K562 (cell line): ENCODE data around the gene ANKRD10. TPM values are rescaled to one million over a fixed set of nuclear protein-coding genes. Genes with fewer than 3 reads are reported as not detected.

Experiments
- ATAC-seq: fragments of 200-7000 bp; cut with Tn5 transposase; 3 replicates; pipeline ENCODE4 v1.9.1; 2020; ENCODE audit warnings: moderate library complexity
- BruUV-seq: library from RNA; stranded (reverse); fragments of 400-500 nt; replicated peaks from 2 replicates; lab custom pipeline; 2021; lab: Mats Ljungman, UMichigan
- CTCF ChIA-PET: fragments of 300-600 bp; formaldehyde crosslinking; extraction: SDS; loops from one replicate; lab custom pipeline; 2021; ENCODE audit warnings: low intra/inter-chr PET ratio; lab: Yijun Ruan, JAX
- POLR2A ChIA-PET: fragments of 300-600, 350-650 bp; sonication (Branson Sonifier 250); formaldehyde crosslinking; extraction: SDS; loops from one replicate; lab custom pipeline; 2021; ENCODE audit warnings: antibody characterized with exemption, inconsistent platforms; lab: Yijun Ruan, JAX
- DNase-seq, 4 experiments: peaks; one replicate each; pipeline versions ENCODE4 v3.0.0 to v3.0.0-alpha.2; 2011 to 2018; ENCODE audit warnings: low spot score in 3 of 4, mixed read lengths in 3 of 4; ENCODE audit errors: extremely low read depth in 1 of 4
- FAIRE-seq: peaks from 2 replicates; lab custom pipeline; 2011; peaks lifted over from hg19 to GRCh38; lab: Jason Lieb, UNC
- H2AFZ ChIP-seq: 2 replicates; pipeline ENCODE4 v1.6.0; 2011; ENCODE audit warnings: low read depth, low read length, control low read depth, inconsistent platforms
- H3K27ac ChIP-seq: fragments of 200-600 bp; 3 replicates; pipeline ENCODE4 v1.8.0; 2011; ENCODE audit warnings: low read depth, mild to moderate bottlenecking, control low read depth, inconsistent platforms, low read length, moderate library complexity, mixed read lengths; ENCODE audit errors: extremely low read depth
- H3K27me3 ChIP-seq, 2 experiments: fragments of 300-600 bp in 1 of 2; 2 replicates in 1 of 2; 3 replicates in 1 of 2; pipeline versions ENCODE4 v1.6.0 to v1.8.0; 2011; ENCODE audit warnings: inconsistent platforms in 2 of 2, low read length in 2 of 2, mild to moderate bottlenecking in 1 of 2, mixed read lengths in 1 of 2, moderate library complexity in 1 of 2; ENCODE audit not compliant: control insufficient read depth in 2 of 2, insufficient read depth in 2 of 2
- H3K36me3 ChIP-seq: fragments of 300-600 bp; 3 replicates; pipeline ENCODE4 v1.8.0; 2011; ENCODE audit warnings: mild to moderate bottlenecking, low read length, inconsistent platforms; ENCODE audit not compliant: control insufficient read depth, insufficient read depth
- H3K4me1 ChIP-seq, 2 experiments: fragments of 200-600 bp in 1 of 2; replicated peaks in 1 of 2; 2 replicates in 1 of 2; 3 replicates in 1 of 2; pipeline versions ENCODE4 v1.5.1 to v1.8.0; 2011; ENCODE audit warnings: inconsistent platforms in 2 of 2, low read length in 2 of 2, mild to moderate bottlenecking in 1 of 2, mixed read lengths in 1 of 2, moderate library complexity in 1 of 2; ENCODE audit not compliant: control insufficient read depth in 2 of 2, insufficient read depth in 2 of 2
- H3K4me2 ChIP-seq: 2 replicates; pipeline ENCODE4 v1.6.1; 2011; ENCODE audit warnings: low read length, control low read depth, inconsistent platforms, mixed read lengths; ENCODE audit not compliant: insufficient read depth
- H3K4me3 ChIP-seq: fragments of 200-600 bp; sonication (generic), shearing (Covaris generic); 2 replicates; pipeline ENCODE4 v1.5.1; 2016; ENCODE audit warnings: control low read depth, inconsistent platforms
- H3K79me2 ChIP-seq: fragments of 200-600 bp; 3 replicates; pipeline ENCODE4 v1.8.0; 2011; ENCODE audit warnings: low read length, inconsistent platforms; ENCODE audit not compliant: control insufficient read depth, insufficient read depth
- H3K9ac ChIP-seq, 2 experiments: 2 replicates each; pipeline versions ENCODE4 v1.6.0 to v1.6.1; 2011; ENCODE audit warnings: low read depth in 2 of 2, low read length in 2 of 2, control low read depth in 1 of 2, inconsistent platforms in 1 of 2, mild to moderate bottlenecking in 1 of 2, mixed read lengths in 1 of 2; ENCODE audit not compliant: insufficient read depth in 1 of 2
- H3K9me1 ChIP-seq: one replicate; pipeline ENCODE4 v1.6.0; 2011; ENCODE audit warnings: inconsistent platforms, mild to moderate bottlenecking, low read length, moderate library complexity; ENCODE audit not compliant: control insufficient read depth, insufficient read depth
- H3K9me3 ChIP-seq: replicated peaks from 2 replicates; pipeline ENCODE4 v1.5.1; 2011; ENCODE audit warnings: low read depth, low read length, inconsistent platforms; ENCODE audit not compliant: control insufficient read depth, insufficient read depth
- H4K20me1 ChIP-seq: replicated peaks from 2 replicates; pipeline ENCODE4 v1.6.1; 2011; ENCODE audit warnings: low read length, inconsistent platforms, mixed read lengths; ENCODE audit not compliant: control insufficient read depth, insufficient read depth
- ATF1 ChIP-seq, 2 experiments: fragments of 450-650 bp in 1 of 2; IDR thresholded peaks; 2 replicates each; pipeline ENCODE4 v1.6.1; 2016; ENCODE audit warnings: missing compliant biosample characterization in 1 of 2, missing genetic modification characterization in 1 of 2
- CEBPB ChIP-seq: fragments of 450-650 bp; IDR thresholded peaks from 2 replicates; pipeline ENCODE4 v1.6.1; 2016; ENCODE audit warnings: missing genetic modification characterization, missing compliant biosample characterization
- ESRRA ChIP-seq: fragments of 450-650 bp; IDR thresholded peaks from 2 replicates; pipeline ENCODE4 v1.6.1; 2014; ENCODE audit warnings: low read depth, mild to moderate bottlenecking, moderate library complexity, borderline replicate concordance
- HNRNPL ChIP-seq: fragments of 200-400 bp; formaldehyde crosslinking; IDR thresholded peaks from 2 replicates; pipeline ENCODE4 v1.6.1; 2017; ENCODE audit warnings: low read depth, mild to moderate bottlenecking, low read length
- KDM5B ChIP-seq: fragments of 200-600 bp; sonication (generic); IDR thresholded peaks from 2 replicates; pipeline ENCODE4 v1.6.1; 2012; ENCODE audit warnings: low read depth, mild to moderate bottlenecking, moderate library complexity, low read length, control low read depth, inconsistent platforms; ENCODE audit not compliant: insufficient replicate concordance
- MCM2 ChIP-seq: fragments of 450-650 bp; IDR thresholded peaks from 2 replicates; pipeline ENCODE4 v1.6.1; 2017; ENCODE audit warnings: low read depth, mild to moderate bottlenecking
- NCOR1 ChIP-seq: fragments of 450-650 bp; IDR thresholded peaks from 2 replicates; pipeline ENCODE4 v1.6.1; 2016; ENCODE audit warnings: mild to moderate bottlenecking, moderate library complexity
- OTX1 ChIP-seq: fragments of 450-650 bp; formaldehyde crosslinking; IDR thresholded peaks from 2 replicates; pipeline ENCODE4 v1.4.0; 2022; ENCODE audit warnings: mild to moderate bottlenecking
- RCOR1 ChIP-seq, 2 experiments: IDR thresholded peaks; 2 replicates each; pipeline ENCODE4 v1.6.1; 2012; ENCODE audit warnings: low read depth in 2 of 2, low read length in 2 of 2, borderline replicate concordance in 1 of 2, improper control_type of control experiment in 1 of 2
- TBP ChIP-seq: optimal IDR thresholded peaks from 2 replicates; pipeline ENCODE3; 2011; ENCODE audit warnings: low read depth, low read length, improper control_type of control experiment
- TCF3 ChIP-seq: sonication (generic); formaldehyde crosslinking; IDR thresholded peaks from 2 replicates; pipeline ENCODE4 v1.4.0; 2020; ENCODE audit warnings: mild to moderate bottlenecking, missing genetic modification reagents
- TEAD1 ChIP-seq, 2 experiments: fragments of 450-650 bp in 1 of 2; sonication (generic) in 1 of 2; formaldehyde crosslinking; IDR thresholded peaks; 2 replicates each; pipeline versions ENCODE4 v1.4.0 to v1.8.0; 2020 to 2022; ENCODE audit warnings: mild to moderate bottlenecking in 2 of 2, missing genetic modification reagents in 1 of 2
- YY1 ChIP-seq, 3 experiments: IDR thresholded peaks; 2 replicates each; pipeline ENCODE4 v1.6.1; 2011; ENCODE audit warnings: low read length in 2 of 3, mild to moderate bottlenecking in 2 of 3, moderate library complexity in 2 of 3, borderline replicate concordance in 1 of 3, control low read depth in 1 of 3, low read depth in 1 of 3; ENCODE audit not compliant: insufficient read depth in 3 of 3, insufficient replicate concordance in 2 of 3, control insufficient read depth in 1 of 3, insufficient read length in 1 of 3; ENCODE audit errors: extremely low read depth in 1 of 3
- ZSCAN32 ChIP-seq: fragments of 450-650 bp; formaldehyde crosslinking; IDR thresholded peaks from 2 replicates; pipeline ENCODE4 v1.4.0; 2020; ENCODE audit warnings: mild to moderate bottlenecking, moderate library complexity
- WGBS: fragments of 100-300 bp; shearing (Covaris generic); methylation state at CpG from one replicate; pipeline ENCODE4 v1.1.6; 2016; ENCODE audit warnings: low coverage, mixed read lengths; ENCODE audit not compliant: insufficient coverage; ENCODE audit errors: missing lambda C conversion rate; 5-methylcytosine and 5-hydroxymethylcytosine counted together
- in situ Hi-C: fragments of 300-500 bp; cut with MboI; formaldehyde crosslinking; loops from 4 replicates; pipeline ENCODE4 v1.15.0; 2018; ENCODE audit warnings: inconsistent platforms, mixed read lengths
- intact Hi-C: fragments of 100-400 bp; cut with micrococcal nuclease; formaldehyde crosslinking; loops from 2 replicates; pipeline ENCODE4 v1.14.2; 2022
- polyA plus RNA-seq, 8 experiments: library from polyadenylated mRNA; depleted of rRNA in 4 of 8; stranded (reverse) in 5 of 8; unstranded in 3 of 8; fragments of >200 nt; fragmentation: Nextera tagmentation in 2 of 8; fragmentation: Illumina TruSeq in 1 of 8; extraction: Ambion mirVana in 2 of 8; extraction: Trizol in 1 of 8; gene quantifications; 2 replicates each; pipeline versions ENCODE4 v1.2.1 to v1.2.3, GENCODE V29; 2011 to 2014; ENCODE audit warnings: inconsistent platforms in 1 of 8, missing spikeins in 1 of 8
- total RNA-seq, 7 experiments: library from RNA; depleted of rRNA in 6 of 7; stranded (reverse); fragments of >200 nt in 6 of 7; fragmentation: Illumina TruSeq in 2 of 7; extraction: Trizol in 2 of 7; gene quantifications; 2 replicates each; pipeline versions ENCODE4 v1.2.1 to v1.2.3, GENCODE V29; 2011 to 2021; ENCODE audit warnings: low replicate concordance in 1 of 7
- TF ChIP-seq, protein P1 (sequence below): fragments of 450-650 bp; IDR thresholded peaks from 2 replicates; pipeline ENCODE4 v1.6.1; 2017; ENCODE audit warnings: antibody characterized with exemption, mild to moderate bottlenecking
- TF ChIP-seq, protein P2 (sequence below): fragments of 450-650 bp; IDR thresholded peaks from 2 replicates; pipeline ENCODE4 v1.6.1; 2016; ENCODE audit warnings: mild to moderate bottlenecking

The ANKRD10 gene
- total and polyA plus RNA-seq, 9 of the 15 experiments (the other 6 are each of a cell fraction or from before 2014, with no cell fraction given): 21.7 to 183 (median 45.0) TPM

DNA sequence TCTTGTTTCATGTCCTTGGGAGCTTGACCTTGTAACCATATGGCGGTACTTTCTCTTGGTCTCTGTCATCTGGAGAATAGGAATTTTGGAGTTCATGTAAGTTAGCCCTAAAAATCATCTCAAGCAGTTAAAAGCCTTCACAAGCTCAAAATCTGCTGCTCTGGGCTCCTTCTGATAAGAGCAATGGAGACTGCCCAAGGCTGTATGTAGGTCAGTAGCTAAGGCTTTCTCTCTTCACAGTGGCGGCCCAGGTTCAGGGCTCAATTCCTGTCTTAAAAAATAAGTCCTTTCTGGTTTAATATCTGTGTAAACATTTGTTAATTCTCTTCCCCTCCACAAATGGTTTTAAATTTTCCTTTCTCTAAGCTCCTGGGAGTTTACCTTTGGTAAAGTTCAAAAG, 45.3 kb upstream of the ANKRD10 start:
- H3K27ac ChIP-seq: peak overlapping the region; percentile 82
- H3K79me2 ChIP-seq: no peaks in the 10 kb centered on the region
- in situ Hi-C loops (no loop called here), intact Hi-C loops (no loop called here)
- 30% methylated on average over 2 of the region's 2 CpGs for WGBS
- peak overlapping the region; percentile 18; the same call in 1 of the 2 replicates for H3K4me2 ChIP-seq
- no peaks in the 10 kb centered on the region for H3K36me3 ChIP-seq
- FAIRE-seq: no peak
- H2AFZ ChIP-seq: peak overlapping the region; percentile 82
- no peak for ATAC-seq
- H3K4me3 ChIP-seq: no peak overlapping the region
- ChIA-PET POLR2A (interaction anchor here (0.6 kb wide), 1 partner anchor 33 kb away, joined by 3 read pairs; no protein-coding TSS in a partner anchor), CTCF (no interaction called here)
- peaks cover 1 to 23% of the 10 kb centered on the region in 2 experiments; a peak in 4 of 5 replicates for H3K4me1 ChIP-seq
- no peaks in the 10 kb centered on the region for H4K20me1 ChIP-seq
- BruUV-seq: no TSS peak
- peak in 1 of 4 experiments; percentile 69 for DNase-seq
- H3K27me3 ChIP-seq: no peaks in the 10 kb centered on the region
- no peaks in the 10 kb centered on the region for H3K9me1 ChIP-seq
- H3K9me3 ChIP-seq: peaks cover 15% of the 10 kb centered on the region
- H3K9ac ChIP-seq: no peak overlapping the region
- peak; percentile 28 for TF ChIP-seq TBP
- no peak for TF ChIP-seq NCOR1
- no peak for TF ChIP-seq CEBPB (tag)
- no peak for TF ChIP-seq ZSCAN32 (CRISPR knock-in tag)
- no peak for TF ChIP-seq HNRNPL
- TF ChIP-seq TEAD1 (CRISPR knock-in tag; IDR thresholded peaks at IDR 0.05): no peak
- TF ChIP-seq, protein P1, sequence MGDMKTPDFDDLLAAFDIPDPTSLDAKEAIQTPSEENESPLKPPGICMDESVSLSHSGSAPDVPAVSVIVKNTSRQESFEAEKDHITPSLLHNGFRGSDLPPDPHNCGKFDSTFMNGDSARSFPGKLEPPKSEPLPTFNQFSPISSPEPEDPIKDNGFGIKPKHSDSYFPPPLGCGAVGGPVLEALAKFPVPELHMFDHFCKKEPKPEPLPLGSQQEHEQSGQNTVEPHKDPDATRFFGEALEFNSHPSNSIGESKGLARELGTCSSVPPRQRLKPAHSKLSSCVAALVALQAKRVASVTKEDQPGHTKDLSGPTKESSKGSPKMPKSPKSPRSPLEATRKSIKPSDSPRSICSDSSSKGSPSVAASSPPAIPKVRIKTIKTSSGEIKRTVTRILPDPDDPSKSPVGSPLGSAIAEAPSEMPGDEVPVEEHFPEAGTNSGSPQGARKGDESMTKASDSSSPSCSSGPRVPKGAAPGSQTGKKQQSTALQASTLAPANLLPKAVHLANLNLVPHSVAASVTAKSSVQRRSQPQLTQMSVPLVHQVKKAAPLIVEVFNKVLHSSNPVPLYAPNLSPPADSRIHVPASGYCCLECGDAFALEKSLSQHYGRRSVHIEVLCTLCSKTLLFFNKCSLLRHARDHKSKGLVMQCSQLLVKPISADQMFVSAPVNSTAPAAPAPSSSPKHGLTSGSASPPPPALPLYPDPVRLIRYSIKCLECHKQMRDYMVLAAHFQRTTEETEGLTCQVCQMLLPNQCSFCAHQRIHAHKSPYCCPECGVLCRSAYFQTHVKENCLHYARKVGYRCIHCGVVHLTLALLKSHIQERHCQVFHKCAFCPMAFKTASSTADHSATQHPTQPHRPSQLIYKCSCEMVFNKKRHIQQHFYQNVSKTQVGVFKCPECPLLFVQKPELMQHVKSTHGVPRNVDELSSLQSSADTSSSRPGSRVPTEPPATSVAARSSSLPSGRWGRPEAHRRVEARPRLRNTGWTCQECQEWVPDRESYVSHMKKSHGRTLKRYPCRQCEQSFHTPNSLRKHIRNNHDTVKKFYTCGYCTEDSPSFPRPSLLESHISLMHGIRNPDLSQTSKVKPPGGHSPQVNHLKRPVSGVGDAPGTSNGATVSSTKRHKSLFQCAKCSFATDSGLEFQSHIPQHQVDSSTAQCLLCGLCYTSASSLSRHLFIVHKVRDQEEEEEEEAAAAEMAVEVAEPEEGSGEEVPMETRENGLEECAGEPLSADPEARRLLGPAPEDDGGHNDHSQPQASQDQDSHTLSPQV: 0 out of 2 replicates have a peak, but pooled peaks have one; percentile 50
- no peak for TF ChIP-seq RCOR1 (IDR thresholded peaks at IDR 0.05; ENCODE audit: borderline replicate concordance in 1 of 2, low read depth in 2 of 2, low read length in 2 of 2)
- TF ChIP-seq, protein P2, sequence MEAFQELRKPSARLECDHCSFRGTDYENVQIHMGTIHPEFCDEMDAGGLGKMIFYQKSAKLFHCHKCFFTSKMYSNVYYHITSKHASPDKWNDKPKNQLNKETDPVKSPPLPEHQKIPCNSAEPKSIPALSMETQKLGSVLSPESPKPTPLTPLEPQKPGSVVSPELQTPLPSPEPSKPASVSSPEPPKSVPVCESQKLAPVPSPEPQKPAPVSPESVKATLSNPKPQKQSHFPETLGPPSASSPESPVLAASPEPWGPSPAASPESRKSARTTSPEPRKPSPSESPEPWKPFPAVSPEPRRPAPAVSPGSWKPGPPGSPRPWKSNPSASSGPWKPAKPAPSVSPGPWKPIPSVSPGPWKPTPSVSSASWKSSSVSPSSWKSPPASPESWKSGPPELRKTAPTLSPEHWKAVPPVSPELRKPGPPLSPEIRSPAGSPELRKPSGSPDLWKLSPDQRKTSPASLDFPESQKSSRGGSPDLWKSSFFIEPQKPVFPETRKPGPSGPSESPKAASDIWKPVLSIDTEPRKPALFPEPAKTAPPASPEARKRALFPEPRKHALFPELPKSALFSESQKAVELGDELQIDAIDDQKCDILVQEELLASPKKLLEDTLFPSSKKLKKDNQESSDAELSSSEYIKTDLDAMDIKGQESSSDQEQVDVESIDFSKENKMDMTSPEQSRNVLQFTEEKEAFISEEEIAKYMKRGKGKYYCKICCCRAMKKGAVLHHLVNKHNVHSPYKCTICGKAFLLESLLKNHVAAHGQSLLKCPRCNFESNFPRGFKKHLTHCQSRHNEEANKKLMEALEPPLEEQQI: no peak
- TF ChIP-seq ATF1 (CRISPR knock-in tag; IDR thresholded peaks at IDR 0.05): no peak
- TF ChIP-seq ATF1 (tag; IDR thresholded peaks at IDR 0.05): no peak
- no peak for TF ChIP-seq OTX1
- peak; percentile 42; the same call in 1 of the 2 replicates for TF ChIP-seq ESRRA
- TF ChIP-seq MCM2: no peak
- 0 out of 2 replicates have a peak, but pooled peaks have one; percentile 9 for TF ChIP-seq TCF3 (CRISPR knock-in tag)
- TF ChIP-seq YY1 (IDR thresholded peaks at IDR 0.05; ENCODE audit: borderline replicate concordance in 1 of 3, control insufficient read depth in 1 of 3, extremely low read depth in 1 of 3, insufficient read depth in 3 of 3, insufficient read length in 1 of 3, insufficient replicate concordance in 2 of 3, low read depth in 1 of 3, low read length in 2 of 3): peak in 1 of 3 experiments; percentile 22
- no peak for TF ChIP-seq KDM5B
